GM19452 (cell line): Measurements from ENCODE around the gene XAGE5.
"Not testable (repeated sequence)": the region's sequence is repeated elsewhere in the genome, so short reads cannot be mapped to it uniquely, and the experiment has no call there.

ENCODE experiments used
- ATAC-seq: cut with Tn5 transposase; IDR thresholded peaks from one replicate; pipeline ENCODE4 v1.9.1; 2021; ENCODE audit not compliant: unreplicated experiment

Gene XAGE5

GRCh38 chrX:52811065-52811625, at the start of gene XAGE5:
XAGE5 (plus strand) TSS chrX:52811287; CDS start chrX:52812567, 1,280 bp downstream.
- ATAC-seq, result no peak

DNA sequence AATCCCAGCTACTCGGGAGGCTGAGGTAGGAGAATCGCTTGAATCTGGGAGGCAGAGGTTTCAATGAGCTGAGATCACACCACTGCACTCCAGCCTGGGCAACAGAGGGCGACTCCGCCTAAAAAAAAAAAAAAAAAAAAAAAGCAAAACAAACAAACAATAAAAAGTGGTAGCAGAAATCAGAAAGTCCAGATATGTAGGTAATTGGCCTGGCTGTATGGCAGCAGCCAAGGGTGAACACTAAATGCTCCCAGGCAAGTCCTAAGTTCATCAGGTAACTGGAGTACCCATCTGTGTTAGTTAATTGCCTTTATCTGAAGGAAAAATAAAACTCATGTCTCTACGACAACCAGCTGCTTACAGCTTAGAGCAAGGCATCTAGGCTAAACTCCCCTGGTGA, 45.1 kb upstream of the XAGE5 start:
- ATAC-seq, result not testable (repeated sequence)

- ATAC-seq, result not testable (repeated sequence)
These were observed 37.6 kb upstream of the XAGE5 start for GRCh38 chrX:52773504-52773903.

- ATAC-seq, result not testable (repeated sequence)
These were observed 13.8 kb upstream of the XAGE5 start, which contains the start of gene SPANXN5 for GRCh38 chrX:52797327-52797726. SPANXN5 (minus strand) TSS chrX:52797427; CDS start chrX:52797348, 79 bp downstream.

DNA sequence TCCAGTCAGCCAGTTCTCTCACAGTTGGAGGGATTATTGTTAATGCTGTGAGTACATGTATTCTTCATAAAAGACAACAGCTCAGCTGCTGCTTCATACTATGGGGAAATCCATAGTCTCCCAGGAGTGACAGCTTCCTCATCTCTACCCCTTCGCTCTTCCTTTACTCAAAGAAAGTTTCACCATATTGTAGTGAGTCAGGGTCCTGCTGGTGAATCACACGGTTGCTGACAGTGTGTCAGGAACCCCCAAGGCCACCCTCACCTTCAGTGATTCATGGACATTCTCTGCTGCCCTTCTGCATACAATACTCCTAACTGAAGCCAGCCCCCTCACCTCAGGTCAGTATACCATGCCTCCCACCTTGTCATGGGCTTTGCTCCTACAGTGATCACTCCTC, 6.2 kb upstream of the XAGE5 start:
- not testable (repeated sequence) for ATAC-seq

GRCh38 chrX:52819788-52820187, 8.7 kb downstream of the XAGE5 start:
- no peak for ATAC-seq

DNA sequence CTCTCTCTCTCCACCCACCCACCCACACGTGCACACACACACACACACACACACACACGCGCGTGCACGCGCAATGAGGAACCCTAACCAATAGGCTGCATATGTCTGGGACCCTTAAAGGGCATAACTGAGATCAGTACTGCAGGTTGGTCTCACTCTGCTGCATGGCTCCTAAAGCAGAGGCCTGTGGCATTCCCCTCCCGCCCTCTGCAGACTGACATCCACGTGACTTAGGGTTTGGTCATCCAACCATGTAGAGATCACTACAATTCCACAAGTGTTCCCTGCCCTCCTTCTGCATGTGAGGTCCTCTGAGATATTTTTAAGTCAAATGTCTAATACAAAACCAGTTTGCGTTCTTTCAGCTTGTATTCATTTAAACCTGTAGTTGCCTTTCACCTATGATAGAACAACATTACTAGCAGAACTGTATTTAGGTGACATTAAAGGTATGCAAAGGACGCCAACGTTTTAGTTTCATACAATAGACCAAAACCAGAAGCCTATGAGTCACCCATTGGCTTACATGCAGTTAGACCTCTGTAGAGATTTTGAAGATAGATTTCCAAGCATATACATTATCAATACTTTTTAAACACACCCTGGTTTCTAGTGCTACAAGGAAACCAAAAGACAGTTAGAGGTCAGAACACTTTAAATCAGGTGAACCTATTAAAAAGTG, 10.1 kb downstream of the XAGE5 start:
- no peak for ATAC-seq

- ATAC-seq, result no peak
These were observed 13.5 kb downstream of the XAGE5 start for GRCh38 chrX:52824608-52825007.

DNA sequence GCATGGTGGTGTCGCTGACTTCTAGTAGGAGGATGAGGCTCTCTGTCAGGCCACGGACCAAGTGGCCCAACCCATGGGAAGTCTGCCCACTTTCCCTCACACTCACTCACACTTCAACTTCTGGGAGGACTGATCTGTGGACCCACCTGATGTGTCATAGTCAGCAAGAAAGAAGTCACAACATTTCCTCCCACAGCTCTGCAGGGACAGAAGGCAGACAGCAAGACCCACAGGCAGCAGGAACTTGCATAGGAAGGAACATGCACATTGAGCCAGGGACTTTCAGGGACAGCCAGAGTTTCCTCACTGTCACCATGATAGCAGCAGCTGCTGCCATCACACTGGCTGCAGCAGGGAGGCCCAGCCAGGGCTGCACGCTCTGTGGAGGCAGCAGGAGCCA, 19.5 kb downstream of the XAGE5 start:
- ATAC-seq, result no peak

GRCh38 chrX:52839137-52839536, 28.1 kb downstream of the XAGE5 start:
- no peak for ATAC-seq

- not testable (repeated sequence) for ATAC-seq
These were observed 32.5 kb downstream of the XAGE5 start for GRCh38 chrX:52843619-52844018.

- ATAC-seq, result no peak
These were observed 41.2 kb downstream of the XAGE5 start for GRCh38 chrX:52852110-52852860.

DNA sequence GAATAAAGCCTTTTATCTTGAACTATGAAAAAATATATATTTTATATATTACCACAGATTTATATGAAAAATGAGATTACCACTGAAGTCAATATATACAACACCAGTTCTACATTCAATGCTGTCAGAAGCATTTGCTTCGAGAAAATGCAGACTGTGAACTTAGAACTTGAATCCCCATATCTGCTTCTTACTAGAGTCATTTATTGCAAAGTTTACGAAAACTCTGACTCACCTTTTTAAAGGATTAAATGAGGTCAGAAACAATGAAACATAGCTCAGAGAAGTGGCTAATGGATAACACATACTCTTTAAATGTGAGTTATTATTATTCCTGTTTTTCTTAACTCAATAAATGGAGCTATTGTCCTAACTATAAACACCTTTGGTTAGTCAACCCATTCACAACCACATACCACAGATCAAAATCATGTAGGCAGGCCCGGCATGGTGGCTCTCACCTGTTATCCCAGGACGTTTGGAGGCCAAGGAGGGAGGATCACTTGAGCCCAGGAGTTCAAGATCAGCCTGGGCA, 46.0 kb downstream of the XAGE5 start:
- not testable (repeated sequence) for ATAC-seq

DNA sequence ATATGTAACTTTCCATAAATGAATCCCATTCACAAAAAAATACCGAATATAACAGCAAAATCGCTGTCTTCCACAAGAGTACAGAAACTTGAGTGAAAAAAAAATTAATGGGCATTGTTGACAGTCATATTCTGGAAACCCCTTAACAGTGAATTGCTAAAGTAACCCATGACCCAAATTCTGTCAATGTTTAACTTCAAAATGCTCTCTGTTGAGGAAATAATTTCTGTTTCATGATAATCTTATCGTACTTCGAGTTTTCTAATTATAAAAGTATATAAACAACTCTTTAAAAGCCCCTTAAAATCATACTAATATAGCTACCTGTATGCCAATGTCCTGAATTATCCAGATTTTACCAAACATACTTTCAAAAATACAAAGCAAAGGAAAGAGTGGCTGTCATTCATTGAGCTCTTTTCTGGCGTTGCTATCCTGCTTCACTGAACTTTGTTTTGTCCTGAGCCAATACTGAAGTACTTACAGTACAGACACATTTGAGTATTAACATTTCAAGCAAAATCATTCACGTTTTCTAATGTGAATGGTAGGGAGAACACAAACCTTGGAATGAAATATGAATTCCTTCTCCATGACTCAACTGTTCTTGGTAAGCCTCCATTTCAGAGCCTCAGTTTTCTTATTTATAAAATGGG, 54.4 kb downstream of the XAGE5 start:
- ATAC-seq, result no peak
